Activated CD8-positive, alpha-beta memory T cell treated with anti-CD3 and anti-CD28 coated beads for 24 hours (primary cell): ENCODE measurements around the gene TEX48.

Experiments used
- DNase-seq: peaks from one replicate; pipeline ENCODE4 v3.0.0-alpha.2; 2020

TEX48 gene

DNA sequence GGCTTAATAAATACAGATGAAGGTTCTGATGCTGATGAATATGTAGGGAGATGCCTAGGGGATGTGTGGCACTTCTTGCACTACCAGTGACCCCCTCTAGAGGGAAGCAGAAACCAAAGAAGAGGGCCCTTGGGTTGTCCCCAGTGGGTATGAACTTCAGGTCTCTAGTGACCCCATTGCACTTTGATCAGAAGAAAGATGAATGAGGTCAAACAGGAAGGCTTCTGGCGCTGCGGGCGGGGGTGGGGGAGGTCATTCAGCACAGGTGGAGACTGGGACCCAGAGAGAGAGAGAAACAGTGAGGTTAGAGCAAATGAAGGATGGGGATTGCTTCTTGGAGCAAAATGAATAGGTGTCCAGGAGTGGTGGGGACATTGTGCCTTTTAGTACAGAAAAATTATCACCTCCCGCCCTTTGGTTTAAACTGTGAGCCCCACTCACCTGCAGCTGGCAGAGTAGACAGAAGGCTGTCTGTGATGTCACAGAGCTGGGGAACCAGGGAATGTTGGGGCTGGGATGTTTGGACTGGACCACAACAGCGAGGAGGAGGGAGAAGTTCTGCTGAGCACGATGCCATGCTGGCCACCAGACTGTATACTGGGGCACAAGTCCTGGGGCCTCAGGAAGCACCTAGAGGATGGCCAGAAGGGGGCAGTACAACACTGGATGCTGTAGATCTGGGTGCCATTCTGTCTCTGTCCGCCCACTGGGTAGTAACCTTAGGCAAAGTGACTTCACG, at the start of gene TEX48:
TEX48 (minus strand) TSS at position 599 of the 739 bp plus-strand sequence. CDS start 10,469 bp downstream, outside the sequence.
- peak; percentile 88 for DNase-seq

GRCh38 chr9:114731701-114732100, 49.7 kb upstream of the TEX48 start:
- DNase-seq, result no peak

- no peak for DNase-seq
Observed at GRCh38 chr9:114729706-114730105, 47.7 kb upstream of the TEX48 start.

- no peak for DNase-seq
Observed at GRCh38 chr9:114725930-114726329, 43.9 kb upstream of the TEX48 start.

DNA sequence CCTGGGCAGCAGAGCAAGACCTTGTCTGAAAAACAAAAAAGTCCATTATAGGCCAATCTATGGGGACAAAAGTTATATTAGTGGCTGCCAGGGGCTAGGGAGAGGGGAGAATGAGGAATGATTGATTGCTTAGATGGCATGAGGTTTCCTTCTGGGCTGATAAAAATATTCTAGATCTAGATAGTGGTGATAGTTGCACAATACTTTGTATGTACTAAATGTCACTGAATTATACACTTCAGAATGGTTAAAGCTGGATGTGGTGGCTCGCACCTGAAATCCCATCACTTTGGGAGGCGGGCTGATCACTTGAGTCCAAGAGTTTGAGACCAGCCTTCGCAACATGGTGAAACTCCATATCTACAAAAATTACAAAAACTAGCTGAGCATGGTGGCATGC, 42.8 kb upstream of the TEX48 start:
- DNase-seq, result no peak

- DNase-seq, result no peak
Observed at GRCh38 chr9:114723931-114724330, 41.9 kb upstream of the TEX48 start.

DNA sequence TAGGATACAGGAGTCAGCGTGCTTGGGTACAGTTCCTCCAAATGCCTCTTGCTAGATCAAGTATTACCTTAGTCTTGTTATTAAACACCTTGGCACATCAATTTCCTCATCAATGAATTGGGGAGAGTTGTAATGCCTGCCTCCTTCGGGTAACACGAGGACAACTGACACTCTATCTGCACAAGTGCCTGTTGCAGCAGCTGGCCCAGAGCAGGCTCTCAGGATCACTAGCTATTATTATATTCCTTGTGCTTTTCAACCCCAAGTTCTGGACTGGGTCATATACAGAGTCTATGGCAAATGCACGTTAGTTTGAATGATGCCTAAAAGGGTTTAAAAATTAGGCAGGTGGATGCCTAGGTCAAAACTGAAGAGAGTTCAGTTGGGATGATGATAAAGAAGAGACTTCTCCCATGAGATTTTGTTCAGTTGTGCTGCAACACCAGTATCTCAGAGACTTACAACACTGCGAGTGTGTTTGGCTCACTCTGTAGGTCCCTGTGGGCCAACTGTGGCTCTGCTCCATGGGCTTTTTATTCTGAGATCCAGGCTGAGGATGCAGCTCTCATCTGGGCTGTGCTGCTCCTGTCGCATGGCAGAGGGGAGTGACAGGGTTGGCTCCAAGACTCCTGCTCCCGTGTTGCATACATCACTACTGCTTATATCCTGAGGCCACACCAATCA, 41.1 kb upstream of the TEX48 start:
- no peak for DNase-seq

- DNase-seq, result no peak
Observed at GRCh38 chr9:114722081-114722621, 40.2 kb upstream of the TEX48 start.

GRCh38 chr9:114721491-114722079, 39.6 kb upstream of the TEX48 start:
- no peak for DNase-seq

GRCh38 chr9:114720086-114720676, 38.2 kb upstream of the TEX48 start:
- peak; percentile 62 for DNase-seq

DNA sequence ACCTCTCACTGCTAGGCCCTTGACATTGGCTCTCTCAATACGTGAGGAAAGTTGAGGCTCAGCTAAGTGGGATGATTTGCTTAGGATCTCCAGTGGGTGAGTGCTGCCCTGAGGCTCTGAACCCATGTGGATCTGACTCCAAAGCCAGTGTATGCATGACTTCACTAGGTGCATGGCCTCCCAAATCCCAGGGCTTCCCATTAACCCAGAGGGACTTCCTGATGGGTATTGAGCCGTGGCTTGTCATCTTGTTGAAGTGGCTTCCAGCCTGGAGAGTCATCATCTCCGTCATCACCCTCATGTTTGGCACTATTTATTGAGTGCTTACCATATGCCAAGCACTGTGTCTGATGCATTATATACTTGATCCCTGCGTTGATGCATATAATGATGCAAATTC, 37.3 kb upstream of the TEX48 start:
- no peak for DNase-seq

DNA sequence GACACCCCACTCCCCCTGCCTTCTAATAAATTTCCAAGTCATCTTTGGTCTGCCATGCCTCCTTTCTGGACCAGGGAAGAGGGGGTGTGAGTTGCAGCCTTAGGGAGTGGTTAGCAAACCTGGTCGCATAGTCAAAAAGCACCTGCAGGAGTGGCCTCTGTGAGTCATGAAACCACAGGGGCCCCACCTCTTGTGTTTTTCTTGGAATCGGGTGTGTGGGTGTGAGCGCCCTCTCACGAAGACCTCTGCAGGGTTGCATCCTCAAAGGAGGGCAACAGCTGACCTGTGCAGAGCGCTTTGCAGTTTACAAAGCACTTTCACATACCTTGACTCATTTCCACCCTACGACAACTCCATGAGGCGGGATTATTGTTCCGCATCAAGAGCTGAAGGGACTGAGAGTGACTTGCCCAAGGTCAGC, 36.8 kb upstream of the TEX48 start:
- peak; percentile 92 for DNase-seq

DNA sequence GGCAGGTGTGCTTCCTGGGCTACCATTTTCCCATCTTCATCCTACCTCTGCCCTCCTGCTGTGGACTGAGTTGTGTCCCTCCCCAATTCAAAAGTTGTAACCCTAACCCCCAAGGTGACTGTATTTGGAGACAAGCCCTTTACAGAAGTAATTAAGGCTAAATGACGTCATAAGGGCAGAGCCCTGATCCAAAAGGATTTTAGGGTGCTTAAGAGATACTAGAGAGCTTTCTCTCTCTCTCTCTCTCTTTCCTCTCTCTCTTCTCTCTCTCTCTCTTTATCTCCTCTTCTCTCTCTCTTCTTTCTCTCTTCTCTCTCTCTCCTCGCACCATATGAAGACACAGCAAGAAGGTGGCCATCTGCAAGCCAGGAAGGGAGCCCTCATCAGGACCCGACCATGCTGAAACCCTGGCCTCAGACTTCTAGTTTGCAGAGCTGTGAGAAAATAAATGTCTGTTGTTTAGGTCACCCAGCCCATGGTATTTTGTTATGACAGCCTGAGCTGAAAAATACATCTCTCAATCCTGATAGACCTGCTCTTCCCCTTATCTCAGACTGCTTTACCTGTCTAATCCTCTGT, 36.0 kb upstream of the TEX48 start:
- no peak for DNase-seq

GRCh38 chr9:114709636-114710035, 27.6 kb upstream of the TEX48 start:
- DNase-seq, result no peak

- no peak for DNase-seq
Observed at GRCh38 chr9:114706711-114707110, 24.7 kb upstream of the TEX48 start.

GRCh38 chr9:114701988-114702387, 20.0 kb upstream of the TEX48 start:
- no peak for DNase-seq

DNA sequence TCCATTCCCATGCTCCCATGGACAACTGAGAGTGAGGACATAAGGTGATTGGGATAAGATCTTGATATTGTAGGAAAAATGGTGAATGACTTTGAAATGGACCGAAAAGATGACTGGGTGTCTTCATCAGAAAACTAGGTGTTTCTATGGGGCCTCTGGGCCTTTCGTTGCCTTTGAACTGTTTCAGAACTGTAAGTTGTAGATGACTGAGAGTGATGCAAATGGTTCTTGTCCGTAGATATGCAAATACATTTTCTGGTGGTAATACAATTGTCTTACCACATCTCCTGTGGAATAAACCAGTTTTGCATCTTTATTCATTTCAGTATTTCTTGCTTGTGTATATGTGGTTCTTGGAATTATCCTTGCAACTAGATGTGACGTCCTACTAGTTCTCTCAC, 16.0 kb upstream of the TEX48 start:
- DNase-seq, result no peak

DNA sequence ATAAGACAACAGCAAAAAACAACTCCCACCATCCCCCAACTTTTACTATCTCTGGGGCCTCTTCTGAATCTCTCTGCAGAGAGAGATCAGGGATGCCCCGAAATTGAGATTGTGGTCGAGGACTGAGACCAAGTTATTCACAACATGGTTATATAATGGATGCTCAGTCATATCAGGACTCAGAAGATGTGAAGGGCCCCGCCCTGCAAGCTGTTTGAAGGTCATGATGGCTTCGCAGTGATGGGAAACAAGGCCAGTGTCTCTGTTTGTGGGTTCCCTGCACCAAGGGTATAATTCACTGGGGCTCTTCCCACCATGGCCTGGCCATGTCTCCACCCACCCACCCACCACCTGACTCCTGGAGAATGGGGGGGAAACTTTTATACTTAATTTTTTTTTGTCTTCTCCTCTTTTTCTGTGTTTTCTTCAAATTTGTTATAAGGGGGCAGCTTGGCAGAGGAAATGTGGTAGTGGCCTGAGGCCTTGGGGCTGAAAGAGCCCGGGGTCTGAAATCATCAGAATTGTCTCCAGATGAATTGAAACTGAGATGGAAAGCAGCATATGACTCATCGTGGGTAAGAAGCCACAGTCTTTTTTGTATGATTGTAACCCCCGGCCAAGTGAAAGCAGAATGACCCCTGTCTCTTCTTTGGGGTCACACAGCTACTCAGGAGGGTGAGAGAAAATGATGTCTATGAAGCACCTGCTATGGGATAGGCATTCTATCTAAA, 15.0 kb upstream of the TEX48 start:
- peak; percentile 78 for DNase-seq

GRCh38 chr9:114695948-114696347, 14.0 kb upstream of the TEX48 start:
- no peak for DNase-seq

DNA sequence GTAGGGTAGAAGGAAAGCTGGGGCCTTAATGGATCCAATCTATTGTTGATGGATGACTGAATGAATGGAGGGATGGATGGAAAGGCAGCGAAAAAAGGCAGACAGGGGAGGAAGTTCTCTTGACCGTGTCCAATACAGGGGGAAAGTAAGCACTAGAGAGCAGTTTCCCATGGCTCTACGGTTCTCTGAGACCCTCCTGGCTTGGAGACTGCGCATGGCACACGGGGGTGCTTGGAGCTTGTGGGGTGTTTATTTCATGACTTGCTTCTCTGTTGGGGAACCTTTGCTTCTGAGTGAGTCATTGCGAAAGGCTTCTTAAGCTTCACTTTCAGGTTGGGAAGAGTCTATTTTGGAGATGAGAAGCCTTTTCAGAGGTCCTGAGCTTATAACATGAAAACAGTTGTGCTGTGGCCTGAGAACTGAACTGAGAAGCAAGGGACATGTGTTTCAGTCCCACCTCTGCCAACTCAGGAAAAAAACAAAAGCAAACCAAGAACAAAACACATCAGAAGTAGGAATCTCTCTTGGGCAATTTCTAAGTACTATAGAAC, 12.8 kb upstream of the TEX48 start:
- DNase-seq, result peak; percentile 74

- DNase-seq, result no peak
Observed at GRCh38 chr9:114694146-114694545, 12.2 kb upstream of the TEX48 start.

- DNase-seq, result no peak
Observed at GRCh38 chr9:114693248-114693855, 11.4 kb upstream of the TEX48 start.
